ENCODE results near the gene TCF4.

DNA sequence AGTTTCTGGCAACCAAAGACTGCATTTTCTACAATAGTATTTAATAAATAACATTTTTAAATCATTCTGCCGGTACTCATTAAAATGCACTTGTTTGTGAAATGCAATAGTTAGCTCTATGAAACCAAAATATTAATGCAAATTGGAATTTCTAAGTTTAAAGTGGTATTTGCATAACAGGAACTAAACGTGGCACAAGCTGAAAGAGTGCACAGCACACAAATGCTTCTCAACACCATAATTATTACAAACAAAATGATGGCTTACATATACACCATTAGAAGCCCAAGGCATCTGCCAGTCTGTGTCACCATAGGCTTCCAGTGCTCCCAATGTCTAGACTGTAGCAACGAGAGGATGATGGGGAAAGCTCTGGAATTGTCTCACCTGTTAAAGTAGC lies 280.5 kb downstream of the TCF4 start:
- TF ChIP-seq POLR2AphosphoS5 (IDR thresholded peaks at IDR 0.05; ENCODE audit: low read depth, low read length) (no peak), POLR2A (IDR thresholded peaks at IDR 0.05; ENCODE audit: low read depth, low read length) (no peak), TAF1 (IDR thresholded peaks at IDR 0.05; ENCODE audit: low read depth, low read length) (no peak), PAX5 (IDR thresholded peaks at IDR 0.05; ENCODE audit: insufficient read depth, low read length, severe bottlenecking) (no peak), SPI1 (IDR thresholded peaks at IDR 0.05; ENCODE audit: low read depth, low read length) (no peak), POU2F2 (IDR thresholded peaks at IDR 0.05; ENCODE audit: low read depth, low read length) (no peak)
